Type B pancreatic cell (in vitro differentiated cells): ENCODE data around the gene PSKH1. TPM values are rescaled to one million over a fixed set of nuclear protein-coding genes. Genes with fewer than 3 reads are reported as not detected.

Experiments
- DNase-seq: peaks from one replicate; pipeline ENCODE4 v3.0.0; 2021; ENCODE audit warnings: mixed read lengths; ENCODE audit not compliant: unreplicated experiment; ENCODE audit errors: extremely low spot score
- H3K27ac Mint-ChIP-seq: 2 replicates; pipeline ENCODE4 v1.8.0; 2021; ENCODE audit warnings: mild to moderate bottlenecking, mixed read lengths
- H3K27me3 Mint-ChIP-seq: 2 replicates; pipeline ENCODE4 v1.8.0; 2021; ENCODE audit warnings: mixed read lengths
- H3K36me3 Mint-ChIP-seq: 2 replicates; pipeline ENCODE4 v1.8.0; 2021; ENCODE audit warnings: mixed read lengths
- H3K4me1 Mint-ChIP-seq: one replicate; pipeline ENCODE4 v1.8.0; 2021; ENCODE audit warnings: mixed read lengths; ENCODE audit not compliant: unreplicated experiment
- H3K4me3 Mint-ChIP-seq: 2 replicates; pipeline ENCODE4 v1.8.0; 2021; ENCODE audit warnings: mild to moderate bottlenecking, mixed read lengths
- H3K9me3 Mint-ChIP-seq: 2 replicates; pipeline ENCODE4 v1.8.0; 2021; ENCODE audit warnings: mixed read lengths
- long read RNA-seq: library from polyadenylated mRNA; unstranded; transcript quantifications from one replicate; pipeline ENCODE4 v2.0.0, GENCODE V29; 2020
- total RNA-seq: library from RNA; stranded (reverse); gene quantifications from 2 replicates; pipeline ENCODE4 v1.2.1, GENCODE V29; 2021; ENCODE audit warnings: low replicate concordance
- TF ChIP-seq, protein P1 (sequence below): fragments of 200-600 bp; sonication (generic); conservative IDR thresholded peaks from 2 replicates; pipeline ENCODE4 v1.5.0; 2021; ENCODE audit warnings: antibody characterized with exemption, mild to moderate bottlenecking

Gene PSKH1
- 39.2 and 41.5 TPM in 2 replicates for total RNA-seq
- long read RNA-seq = 0 reads

DNA sequence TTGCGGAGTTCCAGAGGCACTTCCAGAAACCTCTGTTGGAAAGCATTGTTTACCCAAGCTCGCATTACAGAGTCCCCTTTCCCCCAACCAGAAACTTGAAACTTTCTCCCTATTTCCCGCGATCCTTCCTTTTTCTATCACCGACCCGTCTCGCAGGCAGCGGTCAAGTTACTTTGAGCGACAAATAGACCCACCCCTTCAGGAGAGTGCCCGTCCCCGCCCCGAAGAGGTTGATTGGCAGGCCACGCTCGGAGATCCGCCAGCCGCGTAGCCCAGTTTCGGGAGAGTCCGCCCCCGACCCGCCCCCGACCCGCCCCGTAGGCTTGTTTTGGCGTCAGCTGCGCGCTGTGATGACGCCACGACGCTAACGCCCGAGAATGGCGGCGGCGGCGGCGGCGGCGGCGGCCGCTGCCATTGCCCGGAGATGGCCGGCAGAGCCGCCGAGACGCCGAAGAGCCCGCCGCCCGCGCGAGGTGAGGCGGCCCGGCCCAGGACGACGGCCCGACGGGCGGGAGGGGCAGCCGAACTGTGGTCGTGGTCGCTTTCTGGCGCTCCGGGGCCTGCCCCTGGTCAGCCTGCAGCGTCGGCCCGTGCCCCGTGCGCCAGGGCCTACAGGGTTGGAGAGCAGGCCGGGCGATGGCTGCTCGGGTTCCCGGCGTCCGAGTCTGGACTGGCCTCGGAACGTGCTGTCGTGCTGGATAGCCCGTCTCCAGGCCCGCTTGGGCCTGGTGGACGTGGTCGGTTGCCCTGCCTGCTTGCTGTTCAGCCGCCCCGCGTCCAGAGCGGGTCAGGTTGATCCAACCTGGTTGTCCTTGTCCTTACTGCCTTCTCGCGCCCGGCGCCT, at the start of gene PSKH1:
Gene PSKH1 (plus strand): TSS at position 356 of the 844 bp plus-strand sequence. CDS start 15,496 bp downstream, outside the sequence.
- no peaks in the 10 kb centered on the region for H3K27me3 Mint-ChIP-seq
- peak within 1 kb of the TSS; percentile 97 for H3K4me3 Mint-ChIP-seq
- H3K9me3 Mint-ChIP-seq = no peaks in the 10 kb centered on the region
- H3K36me3 Mint-ChIP-seq = no peaks in the 10 kb centered on the region
- DNase-seq = peak; percentile 96
- peak within 1 kb of the TSS; percentile 99 for H3K27ac Mint-ChIP-seq
- peaks cover 26% of the 10 kb centered on the region for H3K4me1 Mint-ChIP-seq
- TF ChIP-seq, protein P1, sequence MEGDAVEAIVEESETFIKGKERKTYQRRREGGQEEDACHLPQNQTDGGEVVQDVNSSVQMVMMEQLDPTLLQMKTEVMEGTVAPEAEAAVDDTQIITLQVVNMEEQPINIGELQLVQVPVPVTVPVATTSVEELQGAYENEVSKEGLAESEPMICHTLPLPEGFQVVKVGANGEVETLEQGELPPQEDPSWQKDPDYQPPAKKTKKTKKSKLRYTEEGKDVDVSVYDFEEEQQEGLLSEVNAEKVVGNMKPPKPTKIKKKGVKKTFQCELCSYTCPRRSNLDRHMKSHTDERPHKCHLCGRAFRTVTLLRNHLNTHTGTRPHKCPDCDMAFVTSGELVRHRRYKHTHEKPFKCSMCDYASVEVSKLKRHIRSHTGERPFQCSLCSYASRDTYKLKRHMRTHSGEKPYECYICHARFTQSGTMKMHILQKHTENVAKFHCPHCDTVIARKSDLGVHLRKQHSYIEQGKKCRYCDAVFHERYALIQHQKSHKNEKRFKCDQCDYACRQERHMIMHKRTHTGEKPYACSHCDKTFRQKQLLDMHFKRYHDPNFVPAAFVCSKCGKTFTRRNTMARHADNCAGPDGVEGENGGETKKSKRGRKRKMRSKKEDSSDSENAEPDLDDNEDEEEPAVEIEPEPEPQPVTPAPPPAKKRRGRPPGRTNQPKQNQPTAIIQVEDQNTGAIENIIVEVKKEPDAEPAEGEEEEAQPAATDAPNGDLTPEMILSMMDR = no peak

DNA sequence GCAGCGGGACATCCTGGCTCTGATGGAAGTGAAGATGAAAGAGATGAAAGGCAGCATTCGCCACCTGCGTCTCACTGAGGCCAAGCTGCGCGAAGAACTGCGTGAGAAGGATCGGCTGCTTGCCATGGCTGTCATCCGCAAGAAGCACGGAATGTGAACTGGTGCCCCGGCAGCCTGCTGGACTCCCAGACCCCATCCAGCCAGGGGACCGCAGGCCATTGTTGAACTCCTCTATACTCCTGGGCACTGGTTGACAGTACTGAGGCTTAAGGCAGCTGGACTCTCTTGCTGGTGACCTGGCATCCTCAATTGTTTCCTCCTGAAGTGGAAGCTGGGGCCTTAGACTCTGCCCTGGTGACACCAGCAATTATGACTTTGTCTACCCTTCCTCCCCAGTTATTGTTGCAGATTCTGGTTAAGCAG, 49.7 kb upstream of the PSKH1 start:
- Mint-ChIP-seq H3K4me1 (peaks cover 38% of the 10 kb centered on the region), H3K4me3 (peak overlapping the region; percentile 92)

DNA sequence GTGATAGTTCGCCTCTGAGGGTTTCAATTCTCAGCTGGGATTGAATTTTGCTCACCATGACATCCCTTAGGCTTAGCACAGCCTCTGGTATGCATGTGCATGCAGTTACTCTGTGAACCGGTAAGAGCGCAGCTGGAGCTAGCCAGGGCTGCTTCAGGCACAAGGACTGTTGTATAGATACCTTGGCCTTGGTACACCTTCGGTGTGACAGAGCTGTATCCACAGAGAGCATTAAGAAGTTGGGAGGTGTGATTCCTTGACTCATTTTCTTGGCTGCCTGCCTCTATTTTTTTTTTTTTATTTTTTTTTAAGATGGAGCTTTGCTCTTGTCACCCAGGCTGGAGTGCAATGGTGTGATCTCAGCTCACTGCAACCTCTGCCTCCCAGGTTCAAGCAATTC, 48.6 kb upstream of the PSKH1 start:
- TF ChIP-seq, protein P1 = no peak
- Mint-ChIP-seq H3K4me3 (peak overlapping the region; percentile 92), H3K27ac (peak overlapping the region; percentile 80), H3K9me3 (no peaks in the 10 kb centered on the region), H3K4me1 (peaks cover 42% of the 10 kb centered on the region), H3K36me3 (peaks cover 3% of the 10 kb centered on the region), H3K27me3 (no peaks in the 10 kb centered on the region)
- no peak for DNase-seq

More for the DNA sequence above, 49.7 kb upstream of the PSKH1 start:
- Mint-ChIP-seq H3K36me3 (no peaks in the 10 kb centered on the region), H3K9me3 (no peaks in the 10 kb centered on the region), H3K27ac (peak overlapping the region; percentile 93), H3K27me3 (no peaks in the 10 kb centered on the region)
- TF ChIP-seq, protein P1 = peak; percentile 2
- DNase-seq = no peak

DNA sequence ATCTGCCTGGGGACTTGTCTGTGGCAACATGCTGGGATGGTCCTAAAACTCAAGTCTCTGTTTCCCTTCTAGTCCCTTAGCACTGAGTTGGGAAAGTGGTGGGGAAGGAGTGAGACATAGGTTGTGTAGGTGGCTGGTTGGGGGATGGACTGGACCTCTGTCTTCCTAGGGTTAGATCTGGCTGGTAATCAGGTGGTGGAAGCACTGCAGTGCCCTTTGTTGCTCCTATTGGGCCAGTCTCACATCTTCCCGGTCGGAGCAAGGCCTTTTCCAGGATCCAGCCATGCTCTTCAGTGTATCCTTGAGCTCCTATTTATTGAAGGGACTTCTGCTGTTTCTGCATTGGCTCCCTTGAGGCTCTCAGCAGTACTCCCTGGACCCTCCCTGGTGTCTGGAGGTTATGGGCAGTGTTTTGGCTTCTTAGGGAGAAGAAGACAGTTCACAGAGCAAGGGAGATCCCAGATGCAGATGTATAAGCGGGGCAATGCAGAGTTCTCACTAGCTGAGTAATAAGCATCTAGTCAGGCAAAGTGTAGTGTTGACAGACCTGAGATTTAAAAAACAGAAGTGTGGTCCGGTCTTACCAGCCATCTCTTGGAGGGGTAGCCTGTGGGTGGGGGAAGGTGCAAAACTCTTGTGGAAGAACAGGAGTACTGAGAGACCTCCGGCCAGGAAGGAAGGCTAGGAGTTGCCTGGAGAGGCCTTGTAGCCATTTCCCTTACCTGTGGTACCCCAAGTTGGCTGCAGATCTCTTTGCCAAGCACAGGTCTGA, 47.6 kb upstream of the PSKH1 start:
- Mint-ChIP-seq H3K4me1 (peaks cover 42% of the 10 kb centered on the region), H3K36me3 (peaks cover 3% of the 10 kb centered on the region), H3K4me3 (peak overlapping the region; percentile 88), H3K27me3 (no peaks in the 10 kb centered on the region), H3K27ac (peak overlapping the region; percentile 94), H3K9me3 (no peaks in the 10 kb centered on the region)
- no peak for DNase-seq
- TF ChIP-seq, protein P1 = no peak

DNA sequence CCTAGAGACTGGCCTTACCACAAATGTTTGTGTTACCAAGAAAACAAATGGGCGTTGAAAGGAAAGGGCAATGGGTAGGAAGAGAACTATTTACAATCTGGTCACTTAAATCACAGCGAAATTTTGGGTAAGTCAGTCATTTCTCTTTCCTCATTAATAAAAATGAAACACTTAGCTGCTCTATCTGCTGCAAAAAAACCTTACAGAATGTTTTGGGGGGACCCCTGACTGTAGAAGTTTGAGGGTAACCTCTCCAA, 47.1 kb upstream of the PSKH1 start:
- Mint-ChIP-seq H3K36me3 (peaks cover 3% of the 10 kb centered on the region), H3K4me3 (peak overlapping the region; percentile 88), H3K27ac (peak overlapping the region; percentile 94), H3K27me3 (no peaks in the 10 kb centered on the region), H3K4me1 (peaks cover 42% of the 10 kb centered on the region), H3K9me3 (no peaks in the 10 kb centered on the region)
- TF ChIP-seq, protein P1 = no peak
- no peak for DNase-seq
